ENCODE results near the gene MAP2K3. TPM values are rescaled to one million over a fixed set of nuclear protein-coding genes. Genes with fewer than 3 reads are reported as not detected.

MAP2K3 gene
- polyA plus RNA-seq, 4 donors, result 48.5 to 98.2 (median 73.7) TPM

DNA sequence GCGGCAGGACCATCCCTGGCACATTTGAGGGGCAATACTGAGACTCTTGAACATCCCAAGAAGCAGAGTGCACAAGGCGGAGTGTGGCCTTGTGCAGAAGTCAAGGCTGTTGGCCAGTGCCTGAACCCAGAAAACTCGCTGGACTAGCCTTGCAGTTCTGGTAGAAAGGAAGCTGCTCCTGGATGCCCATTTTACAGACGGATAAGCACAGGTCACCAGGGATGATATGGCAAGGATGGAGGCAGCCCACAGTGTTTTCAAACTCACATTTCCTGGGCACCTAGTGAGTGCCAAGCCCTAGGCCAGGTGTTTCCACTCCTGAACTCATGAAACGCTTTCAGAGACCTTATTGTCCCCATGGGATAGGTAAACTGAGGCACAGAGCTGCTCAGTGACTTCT, 1.7 kb upstream of the MAP2K3 start:
- Histone ChIP-seq H3K27ac (ENCODE audit: low read depth in 1 of 3, low read length in 2 of 3) (peak overlapping the region in 1 of 3 donors; percentile 57), H3K9me3 (ENCODE audit: control insufficient read depth in 2 of 2, insufficient read depth in 1 of 2, low read depth in 1 of 2, low read length in 1 of 2) (no peaks in the 10 kb centered on the region), H3K4me1 (ENCODE audit: control insufficient read depth in 3 of 3, insufficient read depth in 2 of 3, low read depth in 1 of 3, low read length in 2 of 3) (peaks cover 6 to 31% (median 9%) of the 10 kb centered on the region in 3 donors), H3K27me3 (ENCODE audit: control insufficient read depth in 3 of 3, insufficient read depth in 3 of 3, low read length in 3 of 3) (peaks cover 0 to 6% (median 0%) of the 10 kb centered on the region in 3 donors), H3K4me3 (ENCODE audit: low read depth in 1 of 3, low read length in 3 of 3) (no peak overlapping the region), H3K36me3 (ENCODE audit: control insufficient read depth in 3 of 3, insufficient read depth in 2 of 3, low read depth in 1 of 3, low read length in 3 of 3) (peaks cover 0 to 3% (median 0%) of the 10 kb centered on the region in 3 donors)
- FAIRE-seq, result no peak
- WGBS, 3 donors, result 72 to 82% (median 82%) methylated on average over 5 of the region's 5 CpGs
- no peak for DNase-seq

DNA sequence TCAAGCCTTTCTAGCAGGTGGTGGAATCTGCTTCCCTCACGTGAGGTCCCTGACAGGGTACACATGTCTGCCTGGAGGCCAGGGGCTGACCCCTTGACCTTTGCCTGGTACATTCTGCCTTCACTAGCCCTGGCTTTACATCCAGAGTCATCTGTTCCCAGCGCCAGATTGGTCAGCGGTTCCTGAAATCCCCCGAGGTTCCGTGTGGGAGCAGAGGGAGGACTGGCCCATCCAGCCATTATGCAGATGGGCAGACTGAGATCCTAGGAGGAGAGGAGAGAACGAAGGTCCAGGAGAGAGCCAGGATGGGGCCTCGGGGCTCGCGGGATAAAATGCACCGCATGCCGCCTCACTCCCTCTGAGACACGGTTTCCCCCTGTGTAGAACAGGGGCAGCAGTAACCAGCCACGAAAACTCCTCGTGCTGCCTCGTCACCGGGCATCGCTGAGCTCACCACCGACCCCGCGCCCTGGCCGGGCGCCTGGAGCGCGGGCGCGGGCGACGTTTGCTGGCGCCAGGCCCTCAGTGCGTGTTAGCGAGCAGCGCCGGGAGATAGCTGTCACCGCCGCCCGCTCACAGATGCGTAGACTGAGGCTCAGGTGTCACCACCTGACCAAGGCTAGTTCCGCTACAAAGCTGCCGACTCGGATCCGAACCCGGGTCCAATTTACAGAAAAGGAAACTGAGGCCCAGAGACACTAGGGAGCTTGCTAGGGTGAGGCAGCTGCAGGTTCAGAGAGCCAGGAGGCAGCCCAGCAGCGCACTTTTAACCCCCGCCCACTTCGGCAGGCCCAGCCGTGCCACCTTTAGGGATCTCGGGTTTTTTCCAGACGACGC, 811 bp upstream of the MAP2K3 start:
- no peaks in the 10 kb centered on the region for H3K9me3 ChIP-seq (ENCODE audit: control insufficient read depth in 2 of 2, insufficient read depth in 1 of 2, low read depth in 1 of 2, low read length in 1 of 2)
- H3K27ac ChIP-seq (ENCODE audit: low read depth in 1 of 3, low read length in 2 of 3), result peak overlapping the region in 1 of 3 donors; percentile 41
- H3K27me3 ChIP-seq (ENCODE audit: control insufficient read depth in 3 of 3, insufficient read depth in 3 of 3, low read length in 3 of 3), result peaks cover 0 to 6% (median 0%) of the 10 kb centered on the region in 3 donors
- DNase-seq (no peak), FAIRE-seq (no peak)
- 13 to 17% (median 17%) methylated on average over 45 to 49 of the region's 49 CpGs for WGBS, 3 donors
- H3K36me3 ChIP-seq (ENCODE audit: control insufficient read depth in 3 of 3, insufficient read depth in 2 of 3, low read depth in 1 of 3, low read length in 3 of 3), result peaks cover 0 to 10% (median 0%) of the 10 kb centered on the region in 3 donors
- H3K4me1 ChIP-seq (ENCODE audit: control insufficient read depth in 3 of 3, insufficient read depth in 2 of 3, low read depth in 1 of 3, low read length in 2 of 3), result peaks cover 6 to 34% (median 9%) of the 10 kb centered on the region in 3 donors
- peak overlapping the region; percentile 21 to 63 (median 44) for H3K4me3 ChIP-seq (ENCODE audit: low read depth in 1 of 3, low read length in 3 of 3)

- DNase-seq, result peak; percentile 45 to 70
- no peak for FAIRE-seq
- Histone ChIP-seq H3K9me3 (ENCODE audit: control insufficient read depth in 2 of 2, insufficient read depth in 1 of 2, low read depth in 1 of 2, low read length in 1 of 2) (no peaks in the 10 kb centered on the region), H3K4me1 (ENCODE audit: control insufficient read depth in 3 of 3, insufficient read depth in 2 of 3, low read depth in 1 of 3, low read length in 2 of 3) (peaks cover 9 to 39% (median 15%) of the 10 kb centered on the region in 3 donors), H3K4me3 (ENCODE audit: low read depth in 1 of 3, low read length in 3 of 3) (peak overlapping the region; percentile 84 to 95 (median 92)), H3K27ac (ENCODE audit: low read depth in 1 of 3, low read length in 2 of 3) (peak overlapping the region; percentile 91 to 96 (median 92)), H3K27me3 (ENCODE audit: control insufficient read depth in 3 of 3, insufficient read depth in 3 of 3, low read length in 3 of 3) (peaks cover 0 to 6% (median 0%) of the 10 kb centered on the region in 3 donors), H3K36me3 (ENCODE audit: control insufficient read depth in 3 of 3, insufficient read depth in 2 of 3, low read depth in 1 of 3, low read length in 3 of 3) (peaks cover 0 to 24% (median 0%) of the 10 kb centered on the region in 3 donors)
- whole genome bisulfite sequencing, 3 donors, result 0 to 4% (median 0%) methylated on average over 16 of the region's 16 CpGs
Observed at GRCh38 chr17:21285164-21286065, 904 bp downstream of the MAP2K3 start.

DNA sequence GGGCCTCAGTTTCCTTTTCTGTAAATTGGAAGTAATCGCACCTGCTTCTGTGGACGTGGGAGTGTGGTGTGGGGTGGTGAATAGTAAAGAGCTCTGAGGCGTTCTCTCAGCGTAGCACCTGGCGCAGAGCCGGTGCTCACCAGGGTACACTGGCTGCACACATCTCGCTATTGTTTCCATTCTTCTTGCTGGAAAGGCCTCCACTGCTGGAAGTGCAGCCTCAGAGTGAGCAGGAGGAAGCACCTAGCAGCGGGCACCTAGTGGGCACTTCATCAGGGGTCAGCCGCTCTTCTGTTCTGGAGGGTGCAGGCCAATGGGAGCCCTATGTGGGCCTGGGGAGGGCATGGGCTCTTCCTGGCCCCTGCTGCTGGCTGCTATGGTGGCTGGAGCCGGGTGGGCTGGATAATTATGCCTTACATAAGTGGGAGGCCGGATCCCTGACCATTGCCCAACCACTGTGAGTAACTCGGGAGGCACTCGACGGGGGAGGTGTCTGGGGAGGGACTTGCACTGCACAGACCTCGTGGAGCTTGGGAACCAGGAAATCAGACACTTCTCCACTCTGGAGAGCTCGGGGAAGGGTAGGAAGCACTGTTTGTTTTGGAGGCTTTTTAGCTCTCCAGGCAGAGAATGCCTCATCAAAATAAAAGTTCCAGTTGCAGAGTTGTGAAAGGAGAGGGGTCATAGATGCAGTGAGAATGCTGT, 1.7 kb downstream of the MAP2K3 start:
- FAIRE-seq (peak; percentile 33), DNase-seq (peak; percentile 92 to 95)
- H3K27ac ChIP-seq (ENCODE audit: low read depth in 1 of 3, low read length in 2 of 3), result peak overlapping the region; percentile 91 to 96 (median 92)
- H3K36me3 ChIP-seq (ENCODE audit: control insufficient read depth in 3 of 3, insufficient read depth in 2 of 3, low read depth in 1 of 3, low read length in 3 of 3), result peaks cover 0 to 24% (median 0%) of the 10 kb centered on the region in 3 donors
- peak overlapping the region; percentile 84 to 95 (median 92) for H3K4me3 ChIP-seq (ENCODE audit: low read depth in 1 of 3, low read length in 3 of 3)
- peaks cover 0 to 6% (median 0%) of the 10 kb centered on the region in 3 donors for H3K27me3 ChIP-seq (ENCODE audit: control insufficient read depth in 3 of 3, insufficient read depth in 3 of 3, low read length in 3 of 3)
- H3K9me3 ChIP-seq (ENCODE audit: control insufficient read depth in 2 of 2, insufficient read depth in 1 of 2, low read depth in 1 of 2, low read length in 1 of 2), result no peaks in the 10 kb centered on the region
- peaks cover 9 to 39% (median 15%) of the 10 kb centered on the region in 3 donors for H3K4me1 ChIP-seq (ENCODE audit: control insufficient read depth in 3 of 3, insufficient read depth in 2 of 3, low read depth in 1 of 3, low read length in 2 of 3)
- WGBS, 3 donors, result 2 to 7% (median 3%) methylated on average over 16 of the region's 16 CpGs

GRCh38 chr17:21286909-21287702, 2.6 kb downstream of the MAP2K3 start:
- H3K4me1 ChIP-seq (ENCODE audit: control insufficient read depth in 3 of 3, insufficient read depth in 2 of 3, low read depth in 1 of 3, low read length in 2 of 3), result peaks cover 9 to 39% (median 15%) of the 10 kb centered on the region in 3 donors
- peaks cover 0 to 6% (median 0%) of the 10 kb centered on the region in 3 donors for H3K27me3 ChIP-seq (ENCODE audit: control insufficient read depth in 3 of 3, insufficient read depth in 3 of 3, low read length in 3 of 3)
- peaks cover 0 to 6% of the 10 kb centered on the region in 2 donors for H3K9me3 ChIP-seq (ENCODE audit: control insufficient read depth in 2 of 2, insufficient read depth in 1 of 2, low read depth in 1 of 2, low read length in 1 of 2)
- peak overlapping the region; percentile 91 to 96 (median 92) for H3K27ac ChIP-seq (ENCODE audit: low read depth in 1 of 3, low read length in 2 of 3)
- DNase-seq (peak; percentile 82 to 95), FAIRE-seq (no peak)
- peak overlapping the region in 2 of 3 donors; percentile 92 to 95 for H3K4me3 ChIP-seq (ENCODE audit: low read depth in 1 of 3, low read length in 3 of 3)
- peaks cover 0 to 33% (median 3%) of the 10 kb centered on the region in 3 donors for H3K36me3 ChIP-seq (ENCODE audit: control insufficient read depth in 3 of 3, insufficient read depth in 2 of 3, low read depth in 1 of 3, low read length in 3 of 3)
- WGBS, 3 donors, result 8 to 35% (median 21%) methylated on average over 9 of the region's 9 CpGs

DNA sequence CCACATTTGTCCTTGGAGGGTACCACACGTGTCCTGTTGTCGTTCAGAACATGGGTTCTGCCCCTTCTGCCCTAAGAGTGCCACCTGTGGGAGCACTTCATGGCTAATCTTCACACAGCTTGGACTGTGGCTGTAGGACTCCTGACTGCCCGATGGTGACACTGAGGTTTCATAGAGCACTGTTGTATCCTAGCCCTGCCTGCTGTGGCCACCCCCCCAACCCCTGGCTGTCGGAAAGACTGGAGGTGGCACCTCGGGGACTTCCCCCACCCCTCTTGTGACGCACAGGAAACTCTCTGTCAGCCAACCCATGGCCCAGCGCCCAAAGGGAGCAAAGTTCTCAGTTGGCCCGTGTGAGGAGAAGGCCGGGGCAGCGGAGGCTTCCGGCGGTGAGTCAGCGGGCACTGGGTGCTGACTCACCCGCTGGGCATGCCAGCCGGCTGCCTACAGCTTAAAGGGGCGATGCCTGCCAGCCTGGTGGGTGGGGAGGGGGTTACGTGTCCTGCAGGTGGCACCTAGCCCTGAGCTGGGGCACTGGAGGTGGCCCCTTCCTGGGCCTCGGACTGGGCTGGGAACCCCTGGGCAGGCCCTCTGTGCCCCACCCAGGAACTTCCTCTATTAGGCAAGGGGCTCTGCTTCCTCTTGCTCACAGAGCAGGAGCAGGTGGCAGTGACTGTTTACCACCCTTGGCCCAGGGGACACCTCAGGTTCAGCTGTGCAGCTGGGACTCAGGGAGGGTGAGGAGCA, 3.4 kb downstream of the MAP2K3 start:
- peak overlapping the region in 2 of 3 donors; percentile 92 to 95 for H3K4me3 ChIP-seq (ENCODE audit: low read depth in 1 of 3, low read length in 3 of 3)

More for the DNA sequence above, 3.4 kb downstream of the MAP2K3 start:
- FAIRE-seq (no peak), DNase-seq (peak; percentile 98 to 100)
- Histone ChIP-seq H3K27ac (ENCODE audit: low read depth in 1 of 3, low read length in 2 of 3) (peak overlapping the region; percentile 91 to 96 (median 92)), H3K36me3 (ENCODE audit: control insufficient read depth in 3 of 3, insufficient read depth in 2 of 3, low read depth in 1 of 3, low read length in 3 of 3) (peaks cover 0 to 36% (median 3%) of the 10 kb centered on the region in 3 donors), H3K4me1 (ENCODE audit: control insufficient read depth in 3 of 3, insufficient read depth in 2 of 3, low read depth in 1 of 3, low read length in 2 of 3) (peaks cover 9 to 39% (median 15%) of the 10 kb centered on the region in 3 donors), H3K9me3 (ENCODE audit: control insufficient read depth in 2 of 2, insufficient read depth in 1 of 2, low read depth in 1 of 2, low read length in 1 of 2) (peaks cover 0 to 6% of the 10 kb centered on the region in 2 donors), H3K27me3 (ENCODE audit: control insufficient read depth in 3 of 3, insufficient read depth in 3 of 3, low read length in 3 of 3) (peaks cover 0 to 2% (median 0%) of the 10 kb centered on the region in 3 donors)
- 0 to 8% (median 0%) methylated on average over 18 of the region's 18 CpGs for WGBS, 3 donors

All from small intestine (tissue), 7 donors.